ELR (cell line): Measurements from ENCODE around the gene ERCC4.
A peak's percentile ranks its signal among the peaks of the same experiment; 100 is the strongest.
"Not testable (repeated sequence)": the region's sequence is repeated elsewhere in the genome, so short reads cannot be mapped to it uniquely, and the experiment has no call there.

ENCODE experiments used
- DNase-seq: peaks from one replicate; pipeline ENCODE4 v3.0.0-alpha.2; 2015; ENCODE audit warnings: low read depth

Gene ERCC4

GRCh38 chr16:13919683-13920509 is at the start of gene ERCC4:
Gene ERCC4 (plus strand): TSS chr16:13920154. CDS start chr16:13920166, 12 bp downstream.
- DNase-seq: peak; percentile 98

GRCh38 chr16:13873835-13874438 is 46.0 kb upstream of the ERCC4 start:
- DNase-seq: peak; percentile 27

- DNase-seq: no peak
These were observed 44.2 kb upstream of the ERCC4 start for GRCh38 chr16:13875614-13876284.

GRCh38 chr16:13883276-13883675 is 36.7 kb upstream of the ERCC4 start:
- no peak for DNase-seq

GRCh38 chr16:13883881-13884280 is 36.1 kb upstream of the ERCC4 start:
- no peak for DNase-seq

GRCh38 chr16:13885700-13886099 is 34.3 kb upstream of the ERCC4 start:
- DNase-seq: no peak

- DNase-seq: no peak
These were observed 33.3 kb upstream of the ERCC4 start for GRCh38 chr16:13886608-13887007.

- not testable (repeated sequence) for DNase-seq
These were observed 30.6 kb upstream of the ERCC4 start for GRCh38 chr16:13889323-13889722.

GRCh38 chr16:13892301-13892700 is 27.7 kb upstream of the ERCC4 start:
- DNase-seq: no peak

GRCh38 chr16:13895516-13895915 is 24.4 kb upstream of the ERCC4 start:
- DNase-seq: no peak

GRCh38 chr16:13896543-13897182 is 23.3 kb upstream of the ERCC4 start:
- peak; percentile 19 for DNase-seq

- no peak for DNase-seq
These were observed 22.1 kb upstream of the ERCC4 start for GRCh38 chr16:13897806-13898205.

- no peak for DNase-seq
These were observed 21.7 kb upstream of the ERCC4 start for GRCh38 chr16:13898233-13898632.

GRCh38 chr16:13902052-13902451 is 17.9 kb upstream of the ERCC4 start:
- DNase-seq: no peak

GRCh38 chr16:13902677-13903076 is 17.3 kb upstream of the ERCC4 start:
- DNase-seq: no peak

GRCh38 chr16:13904179-13904691 is 15.7 kb upstream of the ERCC4 start:
- no peak for DNase-seq

GRCh38 chr16:13904822-13905221 is 15.1 kb upstream of the ERCC4 start:
- peak; percentile 21 for DNase-seq

GRCh38 chr16:13906168-13907089 is 13.5 kb upstream of the ERCC4 start:
- DNase-seq: no peak

- DNase-seq: no peak
These were observed 12.5 kb upstream of the ERCC4 start for GRCh38 chr16:13907431-13907830.

GRCh38 chr16:13909069-13909468 is 10.9 kb upstream of the ERCC4 start:
- DNase-seq: no peak

GRCh38 chr16:13909872-13910303 is 10.1 kb upstream of the ERCC4 start:
- no peak for DNase-seq
